Hepatocyte (in vitro differentiated cells): Measurements from ENCODE around the gene SGMS1. TPM values are rescaled to one million over a fixed set of nuclear protein-coding genes. Genes with fewer than 3 reads are reported as not detected.

Source experiments
- DNase-seq: peaks from one replicate; pipeline ENCODE4 v3.0.0-alpha.2; 2016; ENCODE audit warnings: low spot score
- H2AFZ ChIP-seq: fragments of 200-600 bp; sonication (generic); 2 replicates; pipeline ENCODE4 v1.6.0; 2016; ENCODE audit warnings: antibody characterized with exemption, mild to moderate bottlenecking
- H3K27ac ChIP-seq: fragments of 200-600 bp; sonication (generic); 2 replicates; pipeline ENCODE4 v1.5.1; 2016; ENCODE audit warnings: mild to moderate bottlenecking
- H3K27me3 ChIP-seq: fragments of 200-600 bp; sonication (generic); 2 replicates; pipeline ENCODE4 v1.6.1; 2016
- H3K36me3 ChIP-seq: fragments of 200-600 bp; sonication (generic); replicated peaks from 2 replicates; pipeline ENCODE4 v1.5.1; 2016; ENCODE audit warnings: low read depth; ENCODE audit not compliant: insufficient read depth
- H3K4me1 ChIP-seq: fragments of 200-600 bp; sonication (generic); 2 replicates; pipeline ENCODE4 v1.5.1; 2016; ENCODE audit warnings: mild to moderate bottlenecking, moderate library complexity; ENCODE audit not compliant: insufficient read depth
- H3K4me2 ChIP-seq: fragments of 200-600 bp; sonication (generic); 2 replicates; pipeline ENCODE4 v1.6.0; 2016
- H3K4me3 ChIP-seq: fragments of 200-600 bp; sonication (generic); 2 replicates; pipeline ENCODE4 v1.5.1; 2016; ENCODE audit warnings: mild to moderate bottlenecking
- H3K79me2 ChIP-seq: fragments of 200-600 bp; sonication (generic); 2 replicates; pipeline ENCODE4 v1.6.0; 2017; ENCODE audit warnings: mild to moderate bottlenecking
- H3K9me2 ChIP-seq: fragments of 200-600 bp; sonication (generic); replicated peaks from 2 replicates; pipeline ENCODE4 v1.6.0; 2017; ENCODE audit warnings: mild to moderate bottlenecking; ENCODE audit not compliant: insufficient read depth
- H3K9me3 ChIP-seq: fragments of 200-600 bp; sonication (generic); 2 replicates; pipeline ENCODE4 v1.5.1; 2016; ENCODE audit warnings: low read depth, mild to moderate bottlenecking
- H4K20me1 ChIP-seq: fragments of 200-600 bp; sonication (generic); 2 replicates; pipeline ENCODE4 v1.6.0; 2016; ENCODE audit warnings: mild to moderate bottlenecking; ENCODE audit not compliant: insufficient read depth, poor library complexity, severe bottlenecking
- EZH2 ChIP-seq: fragments of 200-600 bp; sonication (generic); IDR thresholded peaks from 2 replicates; pipeline ENCODE4 v1.6.1; 2016; ENCODE audit warnings: antibody characterized with exemption, mild to moderate bottlenecking, borderline replicate concordance
- EZH2phosphoT487 ChIP-seq: fragments of 200-600 bp; sonication (generic); IDR thresholded peaks from one replicate; pipeline ENCODE4 v1.6.1; 2018; ENCODE audit warnings: antibody characterized with exemption, mild to moderate bottlenecking, low read depth, moderate library complexity; ENCODE audit not compliant: unreplicated experiment, severe bottlenecking
- WGBS: methylation state at CpG from one replicate; pipeline ENCODE4 v1.1.6; 2016; ENCODE audit warnings: low lambda C conversion rate; ENCODE audit errors: missing lambda C conversion rate; 5-methylcytosine and 5-hydroxymethylcytosine counted together
- polyA plus RNA-seq: library from polyadenylated mRNA; unstranded; fragments of >200 nt; fragmentation: Nextera tagmentation; extraction: Ambion mirVana; gene quantifications from 2 replicates; pipeline ENCODE4 v1.2.1, GENCODE V29; 2016
- total RNA-seq: library from RNA; depleted of rRNA; stranded (reverse); fragments of >200 nt; gene quantifications from 2 replicates; pipeline ENCODE4 v1.2.3, GENCODE V29; 2014
- TF ChIP-seq, protein P1 (sequence below): fragments of 200-600 bp; sonication (generic); IDR thresholded peaks from 2 replicates; pipeline ENCODE4 v1.5.1; 2016; ENCODE audit warnings: antibody characterized with exemption, mild to moderate bottlenecking; ENCODE audit not compliant: poor library complexity

SGMS1 gene
- total and polyA plus RNA-seq, 2 experiments from 2014 or later, result 28.1 to 87.8 TPM

DNA sequence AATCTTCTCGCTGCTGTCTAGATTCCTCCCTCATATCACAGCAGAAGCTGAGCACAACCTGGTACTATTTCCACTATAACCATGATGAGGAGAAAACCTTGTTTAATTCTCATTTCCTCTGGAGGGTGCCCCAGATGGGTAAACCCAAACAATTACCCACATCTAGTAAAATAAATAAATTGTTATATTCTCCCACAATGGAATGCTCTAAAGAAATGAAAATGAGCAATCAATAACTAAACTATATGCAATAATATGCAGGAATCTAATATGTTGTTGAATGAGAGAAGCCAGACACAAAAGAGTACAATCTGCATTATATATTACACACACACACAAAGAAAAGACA lies 37.0 kb downstream of the SGMS1 start:
- DNase-seq, result no peak
- Histone ChIP-seq H3K79me2 (peaks cover 32% of the 10 kb centered on the region), H3K4me2 (no peak overlapping the region), H3K4me3 (no peak overlapping the region), H3K9me2 (no peaks in the 10 kb centered on the region), H3K36me3 (no peaks in the 10 kb centered on the region), H3K9me3 (no peaks in the 10 kb centered on the region), H4K20me1 (no peaks in the 10 kb centered on the region), H2AFZ (no peak overlapping the region), H3K4me1 (no peaks in the 10 kb centered on the region), H3K27me3 (no peaks in the 10 kb centered on the region), H3K27ac (no peak overlapping the region)
- 78% methylated on average over 1 of the region's 1 CpG for WGBS
- no peak for TF ChIP-seq EZH2phosphoT487
- TF ChIP-seq, protein P1, sequence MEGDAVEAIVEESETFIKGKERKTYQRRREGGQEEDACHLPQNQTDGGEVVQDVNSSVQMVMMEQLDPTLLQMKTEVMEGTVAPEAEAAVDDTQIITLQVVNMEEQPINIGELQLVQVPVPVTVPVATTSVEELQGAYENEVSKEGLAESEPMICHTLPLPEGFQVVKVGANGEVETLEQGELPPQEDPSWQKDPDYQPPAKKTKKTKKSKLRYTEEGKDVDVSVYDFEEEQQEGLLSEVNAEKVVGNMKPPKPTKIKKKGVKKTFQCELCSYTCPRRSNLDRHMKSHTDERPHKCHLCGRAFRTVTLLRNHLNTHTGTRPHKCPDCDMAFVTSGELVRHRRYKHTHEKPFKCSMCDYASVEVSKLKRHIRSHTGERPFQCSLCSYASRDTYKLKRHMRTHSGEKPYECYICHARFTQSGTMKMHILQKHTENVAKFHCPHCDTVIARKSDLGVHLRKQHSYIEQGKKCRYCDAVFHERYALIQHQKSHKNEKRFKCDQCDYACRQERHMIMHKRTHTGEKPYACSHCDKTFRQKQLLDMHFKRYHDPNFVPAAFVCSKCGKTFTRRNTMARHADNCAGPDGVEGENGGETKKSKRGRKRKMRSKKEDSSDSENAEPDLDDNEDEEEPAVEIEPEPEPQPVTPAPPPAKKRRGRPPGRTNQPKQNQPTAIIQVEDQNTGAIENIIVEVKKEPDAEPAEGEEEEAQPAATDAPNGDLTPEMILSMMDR, result no peak
- no peak for TF ChIP-seq EZH2

DNA sequence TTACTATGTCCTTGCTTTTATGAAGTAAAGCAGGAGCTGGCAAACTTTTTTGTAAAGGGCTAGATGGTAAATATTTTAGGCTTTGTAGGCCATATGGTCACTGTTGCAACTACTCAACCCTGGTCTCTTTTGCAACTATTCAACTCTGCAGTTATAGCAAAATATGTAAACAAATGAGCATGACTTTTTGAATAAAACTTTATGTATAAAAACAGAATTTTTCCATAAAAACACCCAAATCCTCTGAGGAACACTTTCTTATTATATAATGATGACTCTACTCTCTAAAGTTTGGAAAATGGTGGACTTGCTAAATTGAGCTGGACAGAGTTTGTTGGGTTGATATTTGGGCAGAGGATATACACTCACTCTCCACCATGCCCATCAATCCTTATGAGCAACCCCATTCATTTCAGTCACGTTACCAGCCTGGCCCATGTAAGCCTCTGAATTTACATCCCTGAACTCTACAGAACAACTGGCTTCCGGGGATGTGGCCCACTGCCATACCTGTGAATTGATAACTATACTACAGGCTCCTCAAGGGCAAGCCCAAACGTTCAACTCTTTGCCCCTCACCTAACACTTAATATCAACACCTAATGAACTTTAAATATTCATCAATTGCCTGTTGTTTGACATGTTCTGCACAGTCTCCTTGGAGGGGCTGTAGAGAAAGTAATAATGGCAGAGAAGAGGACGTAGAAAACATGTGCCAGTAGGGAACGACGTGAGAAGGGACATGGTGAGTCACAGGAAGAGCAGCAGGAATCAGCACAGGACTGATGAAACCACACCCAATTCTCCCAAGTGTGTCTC lies 37.6 kb downstream of the SGMS1 start:
- Histone ChIP-seq H3K79me2 (peaks cover 30% of the 10 kb centered on the region), H3K9me2 (no peaks in the 10 kb centered on the region), H3K9me3 (no peaks in the 10 kb centered on the region), H3K4me1 (no peaks in the 10 kb centered on the region), H3K4me3 (no peak overlapping the region), H3K36me3 (no peaks in the 10 kb centered on the region), H2AFZ (no peak overlapping the region), H3K27me3 (no peaks in the 10 kb centered on the region), H3K27ac (peak overlapping the region; percentile 20), H4K20me1 (no peaks in the 10 kb centered on the region), H3K4me2 (no peak overlapping the region)
- TF ChIP-seq EZH2phosphoT487 (no peak), EZH2 (no peak)
- TF ChIP-seq, protein P1, result no peak
- 83% methylated on average over 6 of the region's 6 CpGs for WGBS
- DNase-seq, result peak; percentile 34

DNA sequence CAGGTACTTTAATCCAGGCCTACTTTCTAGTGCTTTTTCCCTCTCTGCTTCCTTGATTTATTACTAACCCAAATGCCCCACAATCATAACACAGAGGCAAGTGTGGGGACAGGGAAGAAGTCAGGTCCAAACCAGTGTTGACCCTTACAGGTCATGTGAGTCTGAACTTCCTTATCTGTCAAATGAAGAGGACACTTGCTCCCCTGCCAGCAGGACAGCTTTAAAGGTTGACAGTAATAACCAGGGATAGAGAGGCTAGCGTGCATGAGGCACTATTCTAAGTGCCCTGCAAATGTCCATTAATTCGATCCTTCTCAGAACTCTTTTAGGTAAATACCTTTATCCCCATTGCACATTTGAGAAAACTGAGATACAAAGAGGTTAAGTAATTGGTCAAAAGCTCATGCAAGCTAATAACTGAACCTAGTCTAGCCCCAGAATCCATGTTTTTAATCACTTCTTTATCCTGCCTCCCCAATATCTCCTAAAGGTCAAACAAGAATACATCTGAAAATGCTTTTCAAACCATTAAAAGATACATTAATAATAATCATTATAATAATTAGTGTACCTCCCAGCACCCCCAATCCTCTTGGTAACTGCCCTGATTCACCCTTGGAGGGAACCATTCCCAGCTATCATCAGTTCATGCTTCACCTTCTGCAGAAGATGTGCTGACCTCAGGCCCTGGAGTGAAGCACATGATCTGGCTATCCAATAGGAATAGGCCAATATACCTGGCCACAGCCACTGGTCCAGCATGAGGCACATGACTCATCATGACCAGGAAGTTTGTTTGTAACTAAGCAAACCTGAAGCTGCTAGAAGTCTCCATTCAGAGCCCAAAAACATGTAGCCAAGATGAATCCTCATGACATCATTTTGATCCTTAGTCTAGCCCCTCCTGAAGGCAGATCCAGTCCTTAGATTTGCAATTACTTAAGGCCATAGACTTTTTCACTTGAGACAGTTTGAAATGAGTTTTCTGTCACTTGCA lies 40.7 kb downstream of the SGMS1 start:
- Histone ChIP-seq H3K27ac (no peak overlapping the region), H3K4me3 (no peak overlapping the region), H3K9me2 (no peaks in the 10 kb centered on the region), H3K27me3 (no peaks in the 10 kb centered on the region), H2AFZ (no peak overlapping the region), H3K36me3 (no peaks in the 10 kb centered on the region), H3K9me3 (no peaks in the 10 kb centered on the region), H3K79me2 (peaks cover 35% of the 10 kb centered on the region), H3K4me2 (no peak overlapping the region), H3K4me1 (peaks cover 21% of the 10 kb centered on the region), H4K20me1 (no peaks in the 10 kb centered on the region)
- WGBS, result 94% methylated on average over 2 of the region's 2 CpGs
- no peak for DNase-seq
- TF ChIP-seq, protein P1, result no peak
- TF ChIP-seq EZH2phosphoT487, result no peak
- TF ChIP-seq EZH2, result no peak
